ENCODE results near the gene GNG8.

DNA sequence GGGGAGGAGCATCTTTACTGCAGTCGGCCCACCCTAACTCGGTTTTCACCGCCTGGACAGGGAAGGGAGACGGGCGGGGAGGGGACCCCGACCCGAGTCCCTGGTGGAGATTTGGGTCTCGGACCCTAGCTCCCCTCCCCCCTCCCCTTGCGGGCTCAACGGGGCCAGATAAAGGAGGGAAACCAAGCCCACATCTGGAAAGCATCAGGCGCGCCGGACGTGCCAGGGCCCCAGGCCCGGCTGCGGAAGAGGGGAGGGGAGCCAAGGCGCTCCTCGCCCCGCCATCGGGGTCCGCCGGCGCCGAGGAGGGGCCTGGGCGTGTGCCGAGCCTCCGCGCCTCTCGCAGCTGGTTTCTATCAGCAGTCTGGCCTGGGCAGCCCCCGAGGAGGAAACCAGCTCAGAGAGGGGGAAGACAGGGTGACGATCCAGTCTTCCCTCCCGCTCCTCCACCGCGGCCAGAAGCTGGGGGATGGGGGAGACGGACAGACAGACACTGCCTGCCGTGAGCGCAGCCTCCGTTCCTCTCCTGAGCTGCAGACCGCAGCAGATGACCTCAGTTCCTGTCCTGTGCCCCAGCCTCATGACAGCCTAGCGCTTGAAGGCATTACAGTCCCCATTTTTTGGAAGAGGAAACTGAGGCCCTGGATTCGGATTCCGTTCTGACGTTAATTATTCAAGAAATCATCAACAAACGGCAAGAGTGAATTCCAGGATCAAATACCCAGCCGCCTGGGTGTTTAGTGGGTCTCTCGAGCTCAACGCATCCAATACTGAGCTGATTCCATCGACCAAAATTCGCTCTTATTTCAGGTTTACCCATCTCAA, 3.6 kb upstream of the GNG8 start:
- TF ChIP-seq POLR2A (IDR thresholded peaks at IDR 0.05) = no peak
- TF ChIP-seq, protein P1, sequence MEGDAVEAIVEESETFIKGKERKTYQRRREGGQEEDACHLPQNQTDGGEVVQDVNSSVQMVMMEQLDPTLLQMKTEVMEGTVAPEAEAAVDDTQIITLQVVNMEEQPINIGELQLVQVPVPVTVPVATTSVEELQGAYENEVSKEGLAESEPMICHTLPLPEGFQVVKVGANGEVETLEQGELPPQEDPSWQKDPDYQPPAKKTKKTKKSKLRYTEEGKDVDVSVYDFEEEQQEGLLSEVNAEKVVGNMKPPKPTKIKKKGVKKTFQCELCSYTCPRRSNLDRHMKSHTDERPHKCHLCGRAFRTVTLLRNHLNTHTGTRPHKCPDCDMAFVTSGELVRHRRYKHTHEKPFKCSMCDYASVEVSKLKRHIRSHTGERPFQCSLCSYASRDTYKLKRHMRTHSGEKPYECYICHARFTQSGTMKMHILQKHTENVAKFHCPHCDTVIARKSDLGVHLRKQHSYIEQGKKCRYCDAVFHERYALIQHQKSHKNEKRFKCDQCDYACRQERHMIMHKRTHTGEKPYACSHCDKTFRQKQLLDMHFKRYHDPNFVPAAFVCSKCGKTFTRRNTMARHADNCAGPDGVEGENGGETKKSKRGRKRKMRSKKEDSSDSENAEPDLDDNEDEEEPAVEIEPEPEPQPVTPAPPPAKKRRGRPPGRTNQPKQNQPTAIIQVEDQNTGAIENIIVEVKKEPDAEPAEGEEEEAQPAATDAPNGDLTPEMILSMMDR (IDR thresholded peaks at IDR 0.05) = no peak

Data from testis (tissue), 2 donors.